NCI-H69 (cell line): ENCODE results near the gene CCT7.

Experiments used
- DNase-seq: peaks from one replicate; lab custom pipeline; 2025; lab: John Stamatoyannopoulos, UW

CCT7 gene

GRCh38 chr2:73294239-73294638 lies 60.1 kb downstream of the CCT7 start:
- DNase-seq, result no peak

- DNase-seq, result peak; percentile 72
Measured at GRCh38 chr2:73295751-73296400, 61.8 kb downstream of the CCT7 start.

- DNase-seq, result peak; percentile 70
Measured at GRCh38 chr2:73297151-73297559, 63.0 kb downstream of the CCT7 start.

GRCh38 chr2:73297586-73297985 lies 63.5 kb downstream of the CCT7 start:
- DNase-seq, result no peak

GRCh38 chr2:73300926-73301325 lies 66.8 kb downstream of the CCT7 start:
- DNase-seq, result no peak

- DNase-seq, result no peak
Measured at GRCh38 chr2:73301636-73302035, 67.5 kb downstream of the CCT7 start.
